IMR-90 (cell line): ENCODE measurements around the gene MAML3. TPM values are rescaled to one million over a fixed set of nuclear protein-coding genes. Genes with fewer than 3 reads are reported as not detected.

Experiments used
- ATAC-seq: fragments of 200-7000 bp; cut with Tn5 transposase; 2 replicates; pipeline ENCODE4 v1.9.1; 2020; ENCODE audit warnings: low read depth, mild to moderate bottlenecking, moderate library complexity
- BruUV-seq: library from RNA; stranded (reverse); fragments of 400-500 nt; replicated peaks from 2 replicates; lab custom pipeline; 2021; lab: Mats Ljungman, UMichigan
- CTCF ChIA-PET: fragments of 300-600 bp; formaldehyde crosslinking; extraction: SDS; loops from one replicate; lab custom pipeline; 2021; ENCODE audit warnings: antibody characterized with exemption; lab: Yijun Ruan, JAX
- POLR2A ChIA-PET: fragments of 300-600 bp; sonication (Branson Sonifier 250); formaldehyde crosslinking; loops from one replicate; lab custom pipeline; 2022; ENCODE audit warnings: antibody characterized with exemption; ENCODE audit not compliant: unreplicated experiment; lab: Charles Lee
- DNase-seq: peaks from one replicate; pipeline ENCODE4 v3.0.0; 2013
- H2AFZ ChIP-seq: replicated peaks from 2 replicates; pipeline ENCODE3; 2013; ENCODE audit warnings: low read length, mild to moderate bottlenecking; ENCODE audit not compliant: poor library complexity
- H2AK5ac ChIP-seq: 2 replicates; pipeline ENCODE4 v1.6.1; 2013; ENCODE audit warnings: low read depth, low read length, inconsistent platforms
- H2AK9ac ChIP-seq: replicated peaks from 2 replicates; pipeline ENCODE3; 2013; ENCODE audit warnings: mild to moderate bottlenecking, low read depth, low read length, moderate library complexity; ENCODE audit not compliant: poor library complexity
- H2BK120ac ChIP-seq: 2 replicates; pipeline ENCODE4 v1.6.1; 2013; ENCODE audit warnings: low read depth, low read length, inconsistent platforms
- H2BK15ac ChIP-seq: 3 replicates; pipeline ENCODE4 v1.6.1; 2013; ENCODE audit warnings: low read depth, low read length, inconsistent platforms
- H2BK20ac ChIP-seq: 2 replicates; pipeline ENCODE4 v1.6.1; 2013; ENCODE audit warnings: low read depth, mild to moderate bottlenecking, inconsistent platforms, low read length, moderate library complexity
- H2BK5ac ChIP-seq: 2 replicates; pipeline ENCODE4 v1.6.1; 2013; ENCODE audit warnings: mild to moderate bottlenecking, low read depth, low read length, inconsistent platforms; ENCODE audit not compliant: poor library complexity, severe bottlenecking
- H3K14ac ChIP-seq: replicated peaks from 2 replicates; pipeline ENCODE4 v1.6.1; 2013; ENCODE audit warnings: low read depth, low read length, inconsistent platforms
- H3K18ac ChIP-seq: 2 replicates; pipeline ENCODE4 v1.6.1; 2013; ENCODE audit warnings: low read depth, low read length, control low read depth
- H3K23ac ChIP-seq: 2 replicates; pipeline ENCODE4 v1.6.1; 2013; ENCODE audit warnings: low read depth, low read length, inconsistent platforms
- H3K27ac ChIP-seq: 2 replicates; pipeline ENCODE4 v1.5.1; 2013; ENCODE audit warnings: mild to moderate bottlenecking, control low read depth, low read length; ENCODE audit not compliant: insufficient read depth
- H3K27me3 ChIP-seq: 2 replicates; pipeline ENCODE4 v1.6.1; 2013; ENCODE audit warnings: low read length; ENCODE audit not compliant: control insufficient read depth, insufficient read depth
- H3K36me3 ChIP-seq: 2 replicates; pipeline ENCODE4 v1.6.1; 2013; ENCODE audit warnings: low read length, mixed read lengths; ENCODE audit not compliant: control insufficient read depth, insufficient read depth
- H3K4ac ChIP-seq: 2 replicates; pipeline ENCODE4 v1.6.1; 2013; ENCODE audit warnings: low read depth, low read length, inconsistent platforms
- H3K4me1 ChIP-seq: 2 replicates; pipeline ENCODE4 v1.6.1; 2013; ENCODE audit warnings: low read length, mixed read lengths; ENCODE audit not compliant: control insufficient read depth, insufficient read depth
- H3K4me2 ChIP-seq: 2 replicates; pipeline ENCODE4 v1.6.1; 2013; ENCODE audit warnings: low read depth, mild to moderate bottlenecking, control low read depth, low read length, moderate library complexity
- H3K4me3 ChIP-seq: 2 replicates; pipeline ENCODE4 v1.5.1; 2013; ENCODE audit warnings: low read depth, mild to moderate bottlenecking, control low read depth, low read length, moderate library complexity; ENCODE audit not compliant: insufficient read depth
- H3K56ac ChIP-seq: 2 replicates; pipeline ENCODE4 v1.6.1; 2013; ENCODE audit warnings: low read length, inconsistent platforms; ENCODE audit not compliant: insufficient read depth; ENCODE audit errors: extremely low read depth
- H3K79me1 ChIP-seq, 2 experiments: 2 replicates each; pipeline ENCODE4 v1.6.1; 2013; ENCODE audit warnings: low read length in 2 of 2, inconsistent platforms in 1 of 2, low read depth in 1 of 2
- H3K9ac ChIP-seq: 2 replicates; pipeline ENCODE4 v1.6.1; 2013; ENCODE audit warnings: low read depth, low read length, control low read depth
- H3K9me1 ChIP-seq: 2 replicates; pipeline ENCODE4 v1.6.1; 2013; ENCODE audit warnings: low read length, inconsistent platforms; ENCODE audit not compliant: insufficient read depth
- H3K9me3 ChIP-seq: 2 replicates; pipeline ENCODE4 v1.6.1; 2013; ENCODE audit warnings: low read length; ENCODE audit not compliant: control insufficient read depth, insufficient read depth
- H4K20me1 ChIP-seq: 2 replicates; pipeline ENCODE4 v1.6.1; 2013; ENCODE audit warnings: low read length, inconsistent platforms; ENCODE audit not compliant: insufficient read depth
- H4K5ac ChIP-seq: 2 replicates; pipeline ENCODE4 v1.6.1; 2013; ENCODE audit warnings: mild to moderate bottlenecking, low read depth, low read length, control low read depth
- H4K8ac ChIP-seq, 2 experiments: 2 replicates each; pipeline ENCODE4 v1.6.1; 2013; ENCODE audit warnings: low read depth in 2 of 2, low read length in 2 of 2, control low read depth in 1 of 2, inconsistent platforms in 1 of 2
- H4K91ac ChIP-seq: 2 replicates; pipeline ENCODE4 v1.6.1; 2013; ENCODE audit warnings: low read depth, low read length, inconsistent platforms; ENCODE audit not compliant: insufficient read depth
- BHLHE40 ChIP-seq: fragments of 150-350 bp; IDR thresholded peaks from 2 replicates; pipeline ENCODE4 v1.6.1; 2016; ENCODE audit warnings: mild to moderate bottlenecking, low read depth, low read length
- CEBPB ChIP-seq: IDR thresholded peaks from 2 replicates; pipeline ENCODE4 v1.6.1; 2012; ENCODE audit warnings: low read depth, low read length, improper control_type of control experiment
- CHD1 ChIP-seq: IDR thresholded peaks from 2 replicates; pipeline ENCODE4 v1.6.1; 2012; ENCODE audit warnings: low read depth, low read length, improper control_type of control experiment
- CTCF ChIP-seq: conservative IDR thresholded peaks from 2 replicates; pipeline ENCODE4 v1.5.1; 2012; ENCODE audit warnings: mild to moderate bottlenecking, low read depth, low read length, improper control_type of control experiment
- FOS ChIP-seq: fragments of 150-350 bp; IDR thresholded peaks from 2 replicates; pipeline ENCODE4 v1.6.1; 2016; ENCODE audit warnings: low read depth, low read length
- MAFK ChIP-seq: IDR thresholded peaks from 2 replicates; pipeline ENCODE4 v1.6.1; 2012; ENCODE audit warnings: low read depth, low read length, improper control_type of control experiment
- MAZ ChIP-seq: IDR thresholded peaks from 2 replicates; pipeline ENCODE4 v1.6.1; 2012; ENCODE audit warnings: low read depth, mild to moderate bottlenecking, low read length, improper control_type of control experiment, moderate library complexity, borderline replicate concordance
- MXI1 ChIP-seq: IDR thresholded peaks from 2 replicates; pipeline ENCODE4 v1.6.1; 2012; ENCODE audit warnings: low read depth, mild to moderate bottlenecking, low read length, moderate library complexity, borderline replicate concordance
- NFE2L2 ChIP-seq: fragments of 150-350 bp; IDR thresholded peaks from 2 replicates; pipeline ENCODE4 v1.6.1; 2016; ENCODE audit warnings: low read depth, mild to moderate bottlenecking, low read length
- POLR2A ChIP-seq: IDR thresholded peaks from 2 replicates; pipeline ENCODE4 v1.6.1; 2012; ENCODE audit warnings: mild to moderate bottlenecking, low read depth, low read length
- RAD21 ChIP-seq: IDR thresholded peaks from 2 replicates; pipeline ENCODE4 v1.6.1; 2012; ENCODE audit warnings: low read length, improper control_type of control experiment
- RCOR1 ChIP-seq: IDR thresholded peaks from 2 replicates; pipeline ENCODE4 v1.6.1; 2012; ENCODE audit warnings: mild to moderate bottlenecking, low read length, improper control_type of control experiment; ENCODE audit not compliant: insufficient replicate concordance
- RFX5 ChIP-seq: IDR thresholded peaks from 2 replicates; pipeline ENCODE4 v1.8.0; 2012; ENCODE audit warnings: low read depth, mild to moderate bottlenecking, low read length, moderate library complexity
- SMC3 ChIP-seq: fragments of 150-350 bp; IDR thresholded peaks from 2 replicates; pipeline ENCODE4 v1.6.1; 2016; ENCODE audit warnings: low read depth, mild to moderate bottlenecking, antibody characterized with exemption, low read length, moderate library complexity
- WGBS, 2 experiments: methylation state at CpG; one replicate each; pipeline versions ENCODE4 v1.1.5 to v1.1.7; 2013; ENCODE audit warnings: missing lambda C conversion rate in 2 of 2; ENCODE audit not compliant: insufficient read length in 1 of 2; ENCODE audit errors: extremely low coverage in 2 of 2; 5-methylcytosine and 5-hydroxymethylcytosine counted together
- dilution Hi-C: fragments of 300-500 bp; cut with HindIII; formaldehyde crosslinking; loops from one replicate; pipeline ENCODE4 v1.14.3; 2018; ENCODE audit warnings: low sequenced_read_pairs; ENCODE audit not compliant: unreplicated experiment
- in situ Hi-C: fragments of 300-500 bp; cut with MboI; formaldehyde crosslinking; loops from 3 replicates; pipeline ENCODE4 v1.14.3; 2019; ENCODE audit warnings: low sequenced_read_pairs, inconsistent platforms, mixed read lengths
- intact Hi-C: fragments of 100-400 bp; cut with micrococcal nuclease; formaldehyde crosslinking; loops from 2 replicates; pipeline ENCODE4 v1.10.0; 2022
- polyA plus RNA-seq, 3 experiments: library from polyadenylated mRNA; depleted of rRNA; stranded (reverse); fragments of >200 nt; gene quantifications; 2 replicates each; pipeline ENCODE4 v1.2.3, GENCODE V29; 2012; ENCODE audit warnings: low replicate concordance in 1 of 3
- total RNA-seq: library from RNA; depleted of rRNA; stranded (reverse); fragments of >200 nt; gene quantifications from 2 replicates; pipeline ENCODE4 v1.2.3, GENCODE V29; 2012
- TF ChIP-seq, protein P1 (sequence below): fragments of 150-350 bp; IDR thresholded peaks from 2 replicates; pipeline ENCODE4 v1.6.1; 2017; ENCODE audit warnings: mild to moderate bottlenecking, antibody characterized with exemption, low read length, low read depth
- TF ChIP-seq, protein P2 (sequence below): fragments of 150-350 bp; IDR thresholded peaks from 2 replicates; pipeline ENCODE4 v1.6.1; 2016; ENCODE audit warnings: low read depth, mild to moderate bottlenecking, low read length, moderate library complexity, borderline replicate concordance

Gene MAML3
- total and polyA plus RNA-seq, 2 of the 4 experiments (the other 2 are of a cell fraction) = 0.90 to 1.7 TPM

- no peak overlapping the region for H3K23ac ChIP-seq
- intact Hi-C loops (no loop called here), dilution Hi-C loops (no loop called here), in situ Hi-C loops (no loop called here)
- no peak overlapping the region for H3K27ac ChIP-seq
- no peak overlapping the region for H2AFZ ChIP-seq
- no peaks in the 10 kb centered on the region for H3K9me3 ChIP-seq
- WGBS, 2 experiments = 80% methylated on average over 1 of the region's 9 CpGs; no CpG with 5 or more reads in 1 of the 2 experiments
- no peaks in the 10 kb centered on the region for H3K27me3 ChIP-seq
- H2AK5ac ChIP-seq = no peak overlapping the region
- no peak overlapping the region for H3K56ac ChIP-seq
- no peaks in the 10 kb centered on the region for H3K79me1 ChIP-seq
- no peak overlapping the region for H2BK120ac ChIP-seq
- no peak overlapping the region for H4K8ac ChIP-seq
- H3K14ac ChIP-seq = no peak overlapping the region
- H2BK15ac ChIP-seq = no peak overlapping the region
- H3K4me1 ChIP-seq = no peaks in the 10 kb centered on the region
- no peak for TF ChIP-seq MXI1
- no peak for TF ChIP-seq MAZ
- TF ChIP-seq, protein P1, sequence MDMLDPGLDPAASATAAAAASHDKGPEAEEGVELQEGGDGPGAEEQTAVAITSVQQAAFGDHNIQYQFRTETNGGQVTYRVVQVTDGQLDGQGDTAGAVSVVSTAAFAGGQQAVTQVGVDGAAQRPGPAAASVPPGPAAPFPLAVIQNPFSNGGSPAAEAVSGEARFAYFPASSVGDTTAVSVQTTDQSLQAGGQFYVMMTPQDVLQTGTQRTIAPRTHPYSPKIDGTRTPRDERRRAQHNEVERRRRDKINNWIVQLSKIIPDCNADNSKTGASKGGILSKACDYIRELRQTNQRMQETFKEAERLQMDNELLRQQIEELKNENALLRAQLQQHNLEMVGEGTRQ = no peak
- TF ChIP-seq FOS = no peak
- no peak for TF ChIP-seq CEBPB
- TF ChIP-seq BHLHE40 = no peak
- TF ChIP-seq POLR2A = no peak
- TF ChIP-seq RFX5 = no peak
- no peak for TF ChIP-seq MAFK
- TF ChIP-seq CHD1 = no peak
- TF ChIP-seq SMC3 = no peak
- no peak for TF ChIP-seq RCOR1
- no peak for TF ChIP-seq CTCF
- TF ChIP-seq RAD21 = no peak
- no peak for TF ChIP-seq NFE2L2
- TF ChIP-seq, protein P2, sequence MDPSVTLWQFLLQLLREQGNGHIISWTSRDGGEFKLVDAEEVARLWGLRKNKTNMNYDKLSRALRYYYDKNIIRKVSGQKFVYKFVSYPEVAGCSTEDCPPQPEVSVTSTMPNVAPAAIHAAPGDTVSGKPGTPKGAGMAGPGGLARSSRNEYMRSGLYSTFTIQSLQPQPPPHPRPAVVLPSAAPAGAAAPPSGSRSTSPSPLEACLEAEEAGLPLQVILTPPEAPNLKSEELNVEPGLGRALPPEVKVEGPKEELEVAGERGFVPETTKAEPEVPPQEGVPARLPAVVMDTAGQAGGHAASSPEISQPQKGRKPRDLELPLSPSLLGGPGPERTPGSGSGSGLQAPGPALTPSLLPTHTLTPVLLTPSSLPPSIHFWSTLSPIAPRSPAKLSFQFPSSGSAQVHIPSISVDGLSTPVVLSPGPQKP = no peak
- H3K4me3 ChIP-seq = no peak overlapping the region
- H3K9me1 ChIP-seq = no peaks in the 10 kb centered on the region
- H3K4ac ChIP-seq = no peak overlapping the region
- no peak overlapping the region for H4K5ac ChIP-seq
- CTCF ChIA-PET = no interaction called here
- BruUV-seq = no TSS peak
- no peak overlapping the region for H2BK5ac ChIP-seq
- no peaks in the 10 kb centered on the region for H4K20me1 ChIP-seq
- H3K18ac ChIP-seq = no peak overlapping the region
- H2BK20ac ChIP-seq = no peak overlapping the region
- ATAC-seq = no peak
- no peak overlapping the region for H3K9ac ChIP-seq
- no peak overlapping the region for H2AK9ac ChIP-seq
- H4K91ac ChIP-seq = no peak overlapping the region
- POLR2A ChIA-PET = no interaction called here
- no peaks in the 10 kb centered on the region for H3K36me3 ChIP-seq
- no peak for DNase-seq
- H3K4me2 ChIP-seq = no peak overlapping the region
These were observed 329.0 kb downstream of the MAML3 start for GRCh38 chr4:139824882-139825522.
